A673 (cell line): Measurements from ENCODE around the gene RELN.

Experiments used
- CTCF ChIP-seq: fragments of 300-800, 200-600 bp; sonication (generic); conservative IDR thresholded peaks from 2 replicates; pipeline ENCODE4 v1.5.1; 2017; ENCODE audit warnings: low read depth, mild to moderate bottlenecking, antibody characterized with exemption, low read length, moderate library complexity, mixed read lengths
- EZH2 ChIP-seq: fragments of 200-600 bp; sonication (generic); IDR thresholded peaks from 2 replicates; pipeline ENCODE4 v1.6.1; 2017; ENCODE audit warnings: borderline replicate concordance, low read depth, mild to moderate bottlenecking, mixed read lengths, antibody characterized with exemption, low read length; ENCODE audit not compliant: poor library complexity, severe bottlenecking

GRCh38 chr7:103576641-103577040 lies 412.8 kb downstream of the RELN start:
- TF ChIP-seq EZH2 (no peak), CTCF (no peak)
